IPS-18a (cell line): ENCODE data around the gene GMNC.
"Not testable (repeated sequence)": the region's sequence is repeated elsewhere in the genome, so short reads cannot be mapped to it uniquely, and the experiment has no call there.

ENCODE experiments used
- H3K27ac ChIP-seq: one replicate; pipeline ENCODE4 v1.5.1; 2013; ENCODE audit warnings: low read length
- H3K27me3 ChIP-seq: one replicate; pipeline ENCODE4 v1.6.1; 2013; ENCODE audit warnings: mild to moderate bottlenecking, low read length; ENCODE audit not compliant: control insufficient read depth, insufficient read depth
- H3K36me3 ChIP-seq: one replicate; pipeline ENCODE4 v1.6.1; 2013; ENCODE audit warnings: low read depth, low read length; ENCODE audit not compliant: control insufficient read depth
- H3K4me1 ChIP-seq: one replicate; pipeline ENCODE4 v1.6.1; 2013; ENCODE audit warnings: low read depth, low read length; ENCODE audit not compliant: control insufficient read depth
- H3K4me3 ChIP-seq: one replicate; pipeline ENCODE4 v1.5.1; 2013; ENCODE audit warnings: low read length
- H3K9ac ChIP-seq: one replicate; pipeline ENCODE4 v1.6.1; 2013; ENCODE audit warnings: mild to moderate bottlenecking, low read length, moderate library complexity
- H3K9me3 ChIP-seq: one replicate; pipeline ENCODE4 v1.6.1; 2013; ENCODE audit warnings: low read depth, low read length; ENCODE audit not compliant: control insufficient read depth

GMNC gene

GRCh38 chr3:190875061-190875460 is 12.6 kb upstream of the GMNC start:
- not testable (repeated sequence) for H3K4me3 ChIP-seq, H3K9me3 ChIP-seq, H3K9ac ChIP-seq, H3K27ac ChIP-seq, H3K36me3 ChIP-seq, H3K4me1 ChIP-seq, H3K27me3 ChIP-seq

GRCh38 chr3:190870127-190870526 is 7.6 kb upstream of the GMNC start:
- Histone ChIP-seq H3K27ac (no peak overlapping the region), H3K36me3 (no peaks in the 10 kb centered on the region), H3K9me3 (no peaks in the 10 kb centered on the region), H3K4me1 (no peaks in the 10 kb centered on the region), H3K4me3 (no peak overlapping the region), H3K9ac (no peak overlapping the region), H3K27me3 (peaks cover 2% of the 10 kb centered on the region)

- no peak overlapping the region for H3K4me3 ChIP-seq
- H3K9me3 ChIP-seq = no peaks in the 10 kb centered on the region
- peaks cover 29% of the 10 kb centered on the region for H3K27me3 ChIP-seq
- H3K4me1 ChIP-seq = no peaks in the 10 kb centered on the region
- no peaks in the 10 kb centered on the region for H3K36me3 ChIP-seq
- no peak overlapping the region for H3K9ac ChIP-seq
- H3K27ac ChIP-seq = no peak overlapping the region
Observed at GRCh38 chr3:190867071-190867470, 4.6 kb upstream of the GMNC start.

GRCh38 chr3:190865828-190866227 is 3.3 kb upstream of the GMNC start:
- Histone ChIP-seq H3K9ac (no peak overlapping the region), H3K4me1 (no peaks in the 10 kb centered on the region), H3K9me3 (no peaks in the 10 kb centered on the region), H3K27ac (no peak overlapping the region), H3K4me3 (no peak overlapping the region), H3K27me3 (peaks cover 41% of the 10 kb centered on the region), H3K36me3 (no peaks in the 10 kb centered on the region)

GRCh38 chr3:190865419-190865818 is 2.9 kb upstream of the GMNC start:
- Histone ChIP-seq H3K36me3 (no peaks in the 10 kb centered on the region), H3K4me3 (no peak overlapping the region), H3K9ac (no peak overlapping the region), H3K27me3 (peaks cover 45% of the 10 kb centered on the region), H3K27ac (no peak overlapping the region), H3K9me3 (no peaks in the 10 kb centered on the region), H3K4me1 (no peaks in the 10 kb centered on the region)

GRCh38 chr3:190864002-190864401 is 1.5 kb upstream of the GMNC start:
- Histone ChIP-seq H3K27me3 (peaks cover 50% of the 10 kb centered on the region), H3K9ac (no peak overlapping the region), H3K27ac (no peak overlapping the region), H3K4me3 (no peak overlapping the region), H3K4me1 (peaks cover 2% of the 10 kb centered on the region), H3K9me3 (no peaks in the 10 kb centered on the region), H3K36me3 (no peaks in the 10 kb centered on the region)

- H3K36me3 ChIP-seq = no peaks in the 10 kb centered on the region
Observed at GRCh38 chr3:190863119-190863465, 598 bp upstream of the GMNC start.

GRCh38 chr3:190860521-190860920 is 2.0 kb downstream of the GMNC start:
- Histone ChIP-seq H3K4me3 (no peak overlapping the region), H3K9me3 (no peaks in the 10 kb centered on the region), H3K36me3 (no peaks in the 10 kb centered on the region), H3K9ac (no peak overlapping the region), H3K4me1 (peaks cover 7% of the 10 kb centered on the region), H3K27ac (no peak overlapping the region), H3K27me3 (peaks cover 50% of the 10 kb centered on the region)

More at GRCh38 chr3:190863119-190863465, 598 bp upstream of the GMNC start:
- peaks cover 7% of the 10 kb centered on the region for H3K4me1 ChIP-seq
- peaks cover 50% of the 10 kb centered on the region for H3K27me3 ChIP-seq
- no peaks in the 10 kb centered on the region for H3K9me3 ChIP-seq
- no peak overlapping the region for H3K27ac ChIP-seq
- no peak overlapping the region for H3K9ac ChIP-seq
- peak overlapping the region; percentile 87 for H3K4me3 ChIP-seq

GRCh38 chr3:190855151-190855550 is 7.3 kb downstream of the GMNC start:
- peaks cover 20% of the 10 kb centered on the region for H3K27me3 ChIP-seq
- H3K9ac ChIP-seq = no peak overlapping the region
- H3K4me1 ChIP-seq = peaks cover 7% of the 10 kb centered on the region
- H3K36me3 ChIP-seq = no peaks in the 10 kb centered on the region
- H3K27ac ChIP-seq = no peak overlapping the region
- H3K4me3 ChIP-seq = no peak overlapping the region
- H3K9me3 ChIP-seq = no peaks in the 10 kb centered on the region

- Histone ChIP-seq H3K27me3 (peaks cover 18% of the 10 kb centered on the region), H3K4me1 (peaks cover 6% of the 10 kb centered on the region), H3K4me3 (no peak overlapping the region), H3K27ac (no peak overlapping the region), H3K36me3 (no peaks in the 10 kb centered on the region), H3K9me3 (no peaks in the 10 kb centered on the region), H3K9ac (no peak overlapping the region)
Observed at GRCh38 chr3:190854062-190854461, 8.4 kb downstream of the GMNC start.

- Histone ChIP-seq H3K36me3 (no peaks in the 10 kb centered on the region), H3K4me1 (no peaks in the 10 kb centered on the region), H3K27me3 (peaks cover 18% of the 10 kb centered on the region), H3K4me3 (no peak overlapping the region), H3K27ac (no peak overlapping the region), H3K9me3 (no peaks in the 10 kb centered on the region), H3K9ac (no peak overlapping the region)
Observed at GRCh38 chr3:190853464-190853863, 9.0 kb downstream of the GMNC start.

- Histone ChIP-seq H3K9ac (no peak overlapping the region), H3K36me3 (no peaks in the 10 kb centered on the region), H3K27ac (no peak overlapping the region), H3K4me1 (no peaks in the 10 kb centered on the region), H3K4me3 (no peak overlapping the region), H3K9me3 (no peaks in the 10 kb centered on the region), H3K27me3 (peaks cover 12% of the 10 kb centered on the region)
Observed at GRCh38 chr3:190849607-190850006, 12.9 kb downstream of the GMNC start.
